ENCODE measurements around the gene TMEM43. TPM values are rescaled to one million over a fixed set of nuclear protein-coding genes. Genes with fewer than 3 reads are reported as not detected.
A peak's percentile ranks its signal among the peaks of the same experiment; 100 is the strongest.

Gene TMEM43
- polyA plus RNA-seq, 1 experiment = 246 TPM

GRCh38 chr3:14124223-14124614 lies 633 bp upstream of the TMEM43 start:
- Histone ChIP-seq H3K27me3 (ENCODE audit: control insufficient read depth, insufficient read depth, low read length) (no peaks in the 10 kb centered on the region), H3K4me3 (ENCODE audit: low read depth, low read length) (peak overlapping the region; percentile 89), H3K36me3 (ENCODE audit: control insufficient read depth, insufficient read depth, low read length) (peaks cover 13% of the 10 kb centered on the region)
- POLR2A ChIA-PET = no interaction called here
- DNase-seq (ENCODE audit: low read depth) = no peak
- no peak for TF ChIP-seq CTCF (IDR thresholded peaks at IDR 0.05; ENCODE audit: insufficient read depth, low read depth, low read length)
- CTCF ChIA-PET = interaction anchor here (0.6 to 2.5 kb wide), 5 partner anchors 10 to 471 kb away, joined by 3 to 9 read pairs (median 7); no protein-coding TSS in a partner anchor

- peak; percentile 30; the same call in 1 of the 2 replicates for TF ChIP-seq CTCF (IDR thresholded peaks at IDR 0.05; ENCODE audit: insufficient read depth, low read depth, low read length)
- CTCF ChIA-PET = interaction anchor here (0.8 to 2.5 kb wide), 10 partner anchors 11 to 342 kb away, joined by 3 to 9 read pairs (median 7); partner anchors contain the start of genes LSM3 and XPC
- DNase-seq (ENCODE audit: low read depth) = peak; percentile 81
- POLR2A ChIA-PET = interaction anchor here (0.5 to 1.8 kb wide), 5 partner anchors 49 to 645 kb away, joined by 3 to 8 read pairs (median 3); partner anchors contain the start of genes HDAC11, LSM3 and XPC
- Histone ChIP-seq H3K27me3 (ENCODE audit: control insufficient read depth, insufficient read depth, low read length) (no peaks in the 10 kb centered on the region), H3K36me3 (ENCODE audit: control insufficient read depth, insufficient read depth, low read length) (peaks cover 20% of the 10 kb centered on the region), H3K4me3 (ENCODE audit: low read depth, low read length) (peak overlapping the region; percentile 89)
These were observed 553 bp downstream of the TMEM43 start for GRCh38 chr3:14125193-14126016.

- DNase-seq (ENCODE audit: low read depth) = no peak
- no peak for TF ChIP-seq CTCF (IDR thresholded peaks at IDR 0.05; ENCODE audit: insufficient read depth, low read depth, low read length)
- H3K27me3 ChIP-seq (ENCODE audit: control insufficient read depth, insufficient read depth, low read length) = no peaks in the 10 kb centered on the region
- H3K4me3 ChIP-seq (ENCODE audit: low read depth, low read length) = peak overlapping the region; percentile 89
- POLR2A ChIA-PET = interaction anchor here (1.8 kb wide), 1 partner anchor 52 kb away, joined by 8 read pairs; the partner anchor contains the start of genes LSM3 and XPC
- CTCF ChIA-PET = interaction anchor here (1.1 to 2.5 kb wide), 6 partner anchors 17 to 229 kb away, joined by 3 to 8 read pairs (median 7); partner anchors contain the start of genes LSM3 and XPC
- peaks cover 27% of the 10 kb centered on the region for H3K36me3 ChIP-seq (ENCODE audit: control insufficient read depth, insufficient read depth, low read length)
These were observed 1.4 kb downstream of the TMEM43 start for GRCh38 chr3:14126017-14126886.

- DNase-seq (ENCODE audit: low read depth) = no peak
- H3K27me3 ChIP-seq (ENCODE audit: control insufficient read depth, insufficient read depth, low read length) = no peaks in the 10 kb centered on the region
- peaks cover 31% of the 10 kb centered on the region for H3K36me3 ChIP-seq (ENCODE audit: control insufficient read depth, insufficient read depth, low read length)
- H3K4me3 ChIP-seq (ENCODE audit: low read depth, low read length) = peak overlapping the region; percentile 89; the same call in 1 of the 2 replicates
- CTCF ChIA-PET = interaction anchor here (1.5 to 2.5 kb wide), 4 partner anchors 8 to 230 kb away, joined by 3 to 8 read pairs (median 5); partner anchors contain the start of genes LSM3 and XPC
- no peak for TF ChIP-seq CTCF (IDR thresholded peaks at IDR 0.05; ENCODE audit: insufficient read depth, low read depth, low read length)
- POLR2A ChIA-PET = no interaction called here
These were observed 2.1 kb downstream of the TMEM43 start for GRCh38 chr3:14126887-14127505.
